Measurements from ENCODE around the gene CARD11.

GRCh38 chr7:2953588-2954407 lies 89.9 kb downstream of the CARD11 start:
- TF ChIP-seq CTCF (conservative IDR thresholded peaks at IDR 0.05; ENCODE audit: low read depth, low read length) (no peak), POLR2A (IDR thresholded peaks at IDR 0.05; ENCODE audit: low read depth, low read length) (no peak), RCOR1 (IDR thresholded peaks at IDR 0.05; ENCODE audit: insufficient replicate concordance, low read length) (no peak), MXI1 (IDR thresholded peaks at IDR 0.05; ENCODE audit: borderline replicate concordance, low read depth, low read length) (no peak), RAD21 (IDR thresholded peaks at IDR 0.05; ENCODE audit: low read length) (no peak), NFE2L2 (IDR thresholded peaks at IDR 0.05; ENCODE audit: low read depth, low read length) (no peak), BHLHE40 (IDR thresholded peaks at IDR 0.05; ENCODE audit: low read depth, low read length) (no peak), CEBPB (IDR thresholded peaks at IDR 0.05; ENCODE audit: low read depth, low read length) (no peak), MAFK (IDR thresholded peaks at IDR 0.05; ENCODE audit: low read depth, low read length) (no peak), RFX5 (IDR thresholded peaks at IDR 0.05; ENCODE audit: low read depth, low read length) (no peak), ELK1 (IDR thresholded peaks at IDR 0.05; ENCODE audit: borderline replicate concordance, low read depth, low read length) (no peak), SMC3 (IDR thresholded peaks at IDR 0.05; ENCODE audit: low read depth, low read length) (no peak), MAZ (IDR thresholded peaks at IDR 0.05; ENCODE audit: borderline replicate concordance, low read depth, low read length) (no peak), USF2 (IDR thresholded peaks at IDR 0.05; ENCODE audit: low read depth, low read length) (no peak)

All from IMR-90 (cell line).